Measurements from ENCODE around the gene VIPR2.

GRCh38 chr7:159147246-159147645 is 2.6 kb upstream of the VIPR2 start:
- TF ChIP-seq POLR2A (IDR thresholded peaks at IDR 0.05) (no peak), CTCF (IDR thresholded peaks at IDR 0.05) (no peak)
